Stimulated activated CD4-positive, alpha-beta T cell treated with anti-CD3 and anti-CD28 coated beads, Interleukin-15, amount 100 ng/mL, for 48 hours (primary cell): ENCODE data around the gene KCTD13.
"Not testable (repeated sequence)": the region's sequence is repeated elsewhere in the genome, so short reads cannot be mapped to it uniquely, and the experiment has no call there.

Experiments used
- DNase-seq, 2 donors: peaks; one replicate each; pipeline ENCODE4 v3.0.0-alpha.2; 2020; ENCODE audit warnings: low read depth in 2 of 2

The KCTD13 gene

DNA sequence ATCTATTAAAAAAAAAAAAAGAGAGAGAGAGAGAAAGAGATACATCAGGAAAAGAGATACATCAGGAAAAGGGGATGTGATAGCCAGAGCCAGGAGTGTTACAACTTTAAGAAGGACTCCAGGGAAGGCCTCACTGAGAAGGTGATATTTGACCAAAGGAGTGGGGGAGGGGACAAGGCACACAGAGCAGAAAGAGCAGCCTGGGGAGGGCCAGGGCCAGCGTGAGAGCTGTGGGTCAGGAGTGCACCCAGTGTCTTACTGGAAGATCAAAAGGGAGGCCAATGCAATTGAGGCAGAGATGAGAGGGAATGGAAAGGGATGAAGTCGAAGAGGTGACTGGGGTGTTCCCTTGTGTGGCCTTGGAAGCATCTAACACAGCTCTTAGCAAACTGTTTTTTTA, 18.1 kb downstream of the KCTD13 start:
- no peak for DNase-seq

DNA sequence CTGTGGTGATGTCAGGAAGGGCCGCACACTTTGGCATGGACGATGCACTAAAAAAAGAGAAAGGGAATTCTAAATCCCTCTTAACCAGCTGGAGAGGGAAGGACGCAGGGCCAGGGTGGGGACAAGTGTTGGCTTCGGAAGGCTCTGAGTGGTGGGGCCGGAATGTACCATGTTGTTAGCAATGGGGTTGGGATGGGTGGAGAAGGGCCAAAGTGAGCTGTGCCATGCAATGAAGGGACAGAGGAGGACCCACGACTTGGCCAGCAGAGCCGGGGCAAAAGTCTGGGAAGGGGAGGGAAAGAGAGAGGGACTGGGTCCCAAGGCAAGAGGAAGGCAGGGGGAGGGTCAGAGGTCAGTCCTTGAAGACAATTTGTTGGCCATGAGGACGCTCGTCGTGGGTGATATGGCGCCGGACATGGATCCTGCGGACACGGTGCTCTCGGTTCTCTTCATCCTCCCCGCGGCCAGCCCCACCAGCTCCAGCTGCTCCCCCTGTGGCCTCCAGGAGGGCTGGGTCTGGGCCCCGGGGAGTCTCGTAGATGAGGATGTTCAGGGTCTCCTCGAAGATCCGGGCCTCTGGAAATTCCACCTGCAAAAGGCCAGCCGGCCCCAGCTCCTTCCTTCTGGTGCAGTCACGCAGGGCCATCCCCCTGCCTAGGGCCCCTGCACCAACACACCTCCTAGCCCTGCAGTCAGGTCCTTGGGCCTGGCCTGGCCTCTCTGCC, 19.3 kb downstream of the KCTD13 start:
- no peak for DNase-seq

GRCh38 chr16:29905668-29906067, 20.4 kb downstream of the KCTD13 start:
- DNase-seq = no peak

DNA sequence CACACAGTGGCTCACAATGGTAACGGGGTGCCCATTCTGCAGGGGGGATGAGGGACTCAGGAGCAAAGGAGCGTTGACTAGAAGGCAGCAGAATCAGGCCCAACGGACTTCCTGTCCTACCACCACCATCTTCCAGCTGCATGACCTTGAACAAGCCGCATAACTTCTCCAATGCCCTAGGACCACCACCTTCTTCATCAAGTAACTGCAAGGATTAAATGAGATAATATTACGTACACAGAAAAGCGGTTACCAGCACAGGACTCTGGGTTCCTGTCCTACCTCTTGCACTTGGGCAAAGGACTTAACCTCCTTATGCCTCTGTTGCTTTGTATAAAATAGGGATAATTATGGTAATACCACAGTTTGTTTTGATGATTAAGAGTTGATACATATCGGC, 21.1 kb downstream of the KCTD13 start:
- no peak for DNase-seq

DNA sequence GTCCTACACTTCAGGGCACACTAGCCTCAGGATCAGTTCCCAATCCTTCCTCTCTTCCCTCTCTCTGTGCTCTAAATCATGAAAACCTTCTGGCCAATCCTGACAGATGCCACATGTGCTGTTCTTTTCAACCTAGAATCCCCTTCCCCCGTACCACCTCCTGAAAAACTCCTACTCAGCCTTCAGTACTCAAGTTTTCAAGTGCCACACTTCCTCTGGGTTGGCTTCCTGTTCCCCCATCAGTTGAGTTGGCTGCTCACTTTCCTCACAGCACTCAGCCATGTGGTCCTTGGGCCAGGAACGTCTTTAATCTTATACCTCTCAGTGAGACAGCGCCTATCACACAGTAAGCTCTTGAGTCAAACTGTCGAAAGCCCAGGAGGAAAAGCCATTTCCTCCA, 22.4 kb downstream of the KCTD13 start:
- no peak for DNase-seq

- no peak for DNase-seq
Measured at GRCh38 chr16:29901607-29901945, 24.4 kb downstream of the KCTD13 start.

- no peak for DNase-seq
Measured at GRCh38 chr16:29900888-29901606, 25.0 kb downstream of the KCTD13 start.

- DNase-seq = peak; percentile 39 to 72
Measured at GRCh38 chr16:29900102-29900887, 25.7 kb downstream of the KCTD13 start, which contains the start of gene ASPHD1. Gene ASPHD1, plus strand, starts transcription at chr16:29900488. Its CDS starts 484 bp downstream, at chr16:29900972.

- DNase-seq = no peak
Measured at GRCh38 chr16:29899516-29900101, 26.4 kb downstream of the KCTD13 start, which contains the start of gene SEZ6L2. Gene SEZ6L2, minus strand, starts transcription at chr16:29899550. Its CDS starts 531 bp downstream, at chr16:29899019.

GRCh38 chr16:29898804-29899515, 27.1 kb downstream of the KCTD13 start:
- DNase-seq = no peak

- DNase-seq = no peak
Measured at GRCh38 chr16:29898135-29898803, 27.8 kb downstream of the KCTD13 start.

- DNase-seq = no peak
Measured at GRCh38 chr16:29897333-29897732, 28.7 kb downstream of the KCTD13 start.

DNA sequence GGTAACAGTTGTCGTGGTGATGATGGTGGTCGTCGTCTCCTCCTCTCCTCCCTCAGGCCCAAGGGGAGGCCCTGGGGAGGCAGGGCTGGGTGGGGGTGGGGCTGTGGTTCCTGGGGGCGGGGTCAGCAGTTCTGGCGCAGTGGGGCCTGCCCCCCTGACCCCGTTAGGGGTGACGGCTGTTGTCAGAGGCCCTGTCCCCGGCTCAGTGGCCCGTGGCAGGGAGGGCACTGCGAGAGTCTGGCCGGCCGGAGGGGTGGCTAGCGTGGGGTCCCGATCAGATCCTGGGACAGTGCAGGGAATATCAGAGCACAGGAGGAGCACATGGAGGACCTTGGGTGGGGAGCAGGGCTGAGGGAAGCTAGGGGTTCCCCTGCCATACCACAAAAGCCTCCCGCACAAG, 29.2 kb downstream of the KCTD13 start:
- DNase-seq = no peak

GRCh38 chr16:29894352-29894751, 31.7 kb downstream of the KCTD13 start:
- no peak for DNase-seq

- DNase-seq = no peak
Measured at GRCh38 chr16:29893553-29893952, 32.5 kb downstream of the KCTD13 start.

DNA sequence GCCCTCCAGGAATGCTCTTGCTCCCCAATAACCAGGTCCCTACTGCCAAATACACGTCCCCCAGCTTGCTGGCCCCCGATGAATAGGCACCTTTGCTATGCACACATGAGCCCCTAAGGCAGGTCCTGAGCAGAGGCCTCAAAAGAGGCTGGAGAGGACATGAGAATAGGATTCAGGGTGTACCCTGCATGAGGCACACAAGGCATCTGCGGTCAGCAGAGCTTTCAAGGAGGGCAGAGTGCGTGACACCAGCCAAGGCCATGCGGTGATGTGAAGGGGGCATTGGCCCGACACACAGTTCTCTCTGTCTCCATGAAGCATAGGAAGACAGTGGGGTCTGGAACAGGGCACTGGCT, 33.6 kb downstream of the KCTD13 start:
- DNase-seq = no peak

- no peak for DNase-seq
Measured at GRCh38 chr16:29891525-29892457, 34.2 kb downstream of the KCTD13 start.

DNA sequence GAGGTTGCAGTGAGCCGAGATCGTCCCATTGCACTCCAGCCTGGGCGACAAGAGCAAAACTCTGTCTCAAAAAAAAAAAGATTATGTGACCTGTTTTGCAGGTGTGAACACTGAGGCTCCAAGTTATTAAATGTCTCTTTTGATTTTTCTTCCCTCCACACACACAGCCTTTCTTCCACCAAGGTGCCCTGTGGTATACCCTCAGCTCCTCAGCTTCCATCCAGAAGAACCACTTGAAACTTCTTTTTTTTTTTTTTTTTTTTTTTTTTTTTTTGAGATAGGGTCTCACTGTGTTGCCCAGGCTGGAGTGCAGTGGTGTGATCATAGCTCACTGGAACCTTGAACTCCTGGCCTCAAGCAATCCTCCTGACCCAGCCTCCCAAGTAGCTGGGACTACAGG, 36.7 kb downstream of the KCTD13 start:
- DNase-seq = not testable (repeated sequence)

GRCh38 chr16:29883987-29884386, 42.0 kb downstream of the KCTD13 start:
- no peak for DNase-seq

GRCh38 chr16:29881050-29881449, 45.0 kb downstream of the KCTD13 start:
- DNase-seq = no peak
